Dermis microvascular lymphatic vessel endothelial cell (primary cell): ENCODE results near the gene ANK3. TPM values are rescaled to one million over a fixed set of nuclear protein-coding genes. Genes with fewer than 3 reads are reported as not detected.

Experiments
- DNase-seq, 2 donors: peaks; one replicate each; pipeline versions ENCODE4 v3.0.0 to v3.0.0-alpha.2; 2010; ENCODE audit warnings: low read depth in 2 of 2
- total RNA-seq: library from RNA; depleted of rRNA; stranded (reverse); fragments of >200 nt; gene quantifications from 2 replicates; pipeline ENCODE4 v1.2.1, GENCODE V29; 2014

ANK3 gene
- total RNA-seq, 1 donor from 2014 or later: 0.77 TPM

GRCh38 chr10:60346661-60347060 is 43.0 kb downstream of the ANK3 start:
- DNase-seq: no peak

- DNase-seq: no peak
Observed at GRCh38 chr10:60343254-60343653, 46.4 kb downstream of the ANK3 start.

GRCh38 chr10:60341969-60342368 is 47.7 kb downstream of the ANK3 start:
- DNase-seq: no peak

GRCh38 chr10:60340973-60341372 is 48.7 kb downstream of the ANK3 start:
- DNase-seq: no peak

- no peak for DNase-seq
Observed at GRCh38 chr10:60339757-60340156, 49.9 kb downstream of the ANK3 start.

- no peak for DNase-seq
Observed at GRCh38 chr10:60338786-60339185, 50.9 kb downstream of the ANK3 start.

- no peak for DNase-seq
Observed at GRCh38 chr10:60338002-60338564, 51.6 kb downstream of the ANK3 start.

GRCh38 chr10:60336901-60337630 is 52.6 kb downstream of the ANK3 start:
- no peak for DNase-seq

- peak; percentile 1 to 33 for DNase-seq
Observed at GRCh38 chr10:60335708-60336107, 54.0 kb downstream of the ANK3 start.

GRCh38 chr10:60334991-60335390 is 54.7 kb downstream of the ANK3 start:
- no peak for DNase-seq

GRCh38 chr10:60332371-60332770 is 57.3 kb downstream of the ANK3 start:
- no peak for DNase-seq

GRCh38 chr10:60331886-60332285 is 57.8 kb downstream of the ANK3 start:
- no peak for DNase-seq

GRCh38 chr10:60323162-60323561 is 66.5 kb downstream of the ANK3 start:
- DNase-seq: no peak

GRCh38 chr10:60320666-60321065 is 69.0 kb downstream of the ANK3 start:
- no peak for DNase-seq

- DNase-seq: no peak
Observed at GRCh38 chr10:60316029-60316428, 73.6 kb downstream of the ANK3 start.

GRCh38 chr10:60315311-60315710 is 74.4 kb downstream of the ANK3 start:
- DNase-seq: no peak

- peak; percentile 78 to 88 for DNase-seq
Observed at GRCh38 chr10:60314069-60314940, 75.4 kb downstream of the ANK3 start.

GRCh38 chr10:60313589-60313952 is 76.1 kb downstream of the ANK3 start:
- no peak for DNase-seq

GRCh38 chr10:60312818-60313588 is 76.7 kb downstream of the ANK3 start:
- peak in 1 of 2 donors; percentile 66 for DNase-seq

GRCh38 chr10:60311821-60312220 is 77.9 kb downstream of the ANK3 start:
- DNase-seq: no peak

- DNase-seq: no peak
Observed at GRCh38 chr10:60310740-60311139, 78.9 kb downstream of the ANK3 start.

GRCh38 chr10:60309891-60310290 is 79.8 kb downstream of the ANK3 start:
- DNase-seq: no peak
